GM23338 (cell line): ENCODE measurements around the gene TRIM34. TPM values are rescaled to one million over a fixed set of nuclear protein-coding genes. Genes with fewer than 3 reads are reported as not detected.

Experiments
- ATAC-seq: fragments of 200-7000 bp; cut with Tn5 transposase; 3 replicates; pipeline ENCODE4 v1.9.1; 2020
- DNase-seq: peaks from one replicate; pipeline ENCODE4 v3.0.0-alpha.2; 2015; ENCODE audit warnings: low spot score
- H2AFZ ChIP-seq: fragments of 200-600 bp; sonication (generic); 2 replicates; pipeline ENCODE4 v1.8.0; 2016; ENCODE audit warnings: antibody characterized with exemption, mild to moderate bottlenecking, moderate library complexity
- H3F3A ChIP-seq: fragments of 200-600 bp; sonication (generic); replicated peaks from 2 replicates; pipeline ENCODE4 v1.8.0; 2017; ENCODE audit warnings: antibody characterized with exemption, mixed run types, low read depth
- H3K27ac ChIP-seq: fragments of 200-600 bp; sonication (generic); 2 replicates; pipeline ENCODE4 v1.6.1; 2016; ENCODE audit warnings: low read depth
- H3K27me3 ChIP-seq: fragments of 200-600 bp; sonication (generic); 2 replicates; pipeline ENCODE4 v1.8.0; 2016; ENCODE audit warnings: mild to moderate bottlenecking, mixed run types, moderate library complexity; ENCODE audit not compliant: insufficient read depth
- H3K36me3 ChIP-seq: fragments of 200-600 bp; sonication (generic); 2 replicates; pipeline ENCODE4 v1.8.0; 2016; ENCODE audit warnings: mild to moderate bottlenecking; ENCODE audit not compliant: insufficient read depth
- H3K4me1 ChIP-seq: fragments of 200-600 bp; sonication (generic); 2 replicates; pipeline ENCODE4 v1.8.0; 2016; ENCODE audit warnings: mild to moderate bottlenecking, moderate library complexity; ENCODE audit not compliant: insufficient read depth
- H3K4me2 ChIP-seq: fragments of 200-600 bp; sonication (generic); 2 replicates; pipeline ENCODE4 v1.7.1; 2017; ENCODE audit warnings: mixed run types
- H3K4me3 ChIP-seq: fragments of 200-600 bp; sonication (generic); 2 replicates; pipeline ENCODE4 v1.6.1; 2016; ENCODE audit warnings: mixed run types
- H3K79me2 ChIP-seq: fragments of 200-600 bp; sonication (generic); replicated peaks from 2 replicates; pipeline ENCODE4 v1.8.0; 2017; ENCODE audit warnings: mild to moderate bottlenecking; ENCODE audit not compliant: insufficient read depth
- H3K9me2 ChIP-seq: fragments of 200-600 bp; sonication (generic); 2 replicates; pipeline ENCODE4 v1.8.0; 2017; ENCODE audit not compliant: insufficient read depth
- H4K20me1 ChIP-seq: fragments of 200-600 bp; sonication (generic); replicated peaks from 2 replicates; pipeline ENCODE4 v1.8.0; 2017; ENCODE audit warnings: mild to moderate bottlenecking; ENCODE audit not compliant: insufficient read depth
- H3K27ac Mint-ChIP-seq: 2 replicates; pipeline ENCODE4 v1.8.0; 2020; ENCODE audit warnings: inconsistent platforms, mild to moderate bottlenecking, moderate library complexity, mixed read lengths
- H3K27me3 Mint-ChIP-seq: 3 replicates; pipeline ENCODE4 v1.8.0; 2022; ENCODE audit warnings: low read depth, mild to moderate bottlenecking, moderate library complexity, mixed read lengths, inconsistent platforms; ENCODE audit not compliant: insufficient read depth, poor library complexity
- H3K36me3 Mint-ChIP-seq: 3 replicates; pipeline ENCODE4 v1.8.0; 2021; ENCODE audit warnings: low read depth, mild to moderate bottlenecking, inconsistent platforms, moderate library complexity, mixed read lengths
- H3K4me1 Mint-ChIP-seq: 3 replicates; pipeline ENCODE4 v1.8.0; 2020; ENCODE audit warnings: mild to moderate bottlenecking, inconsistent platforms, mixed read lengths
- H3K4me3 Mint-ChIP-seq: 3 replicates; pipeline ENCODE4 v1.8.0; 2021; ENCODE audit warnings: moderate library complexity, mild to moderate bottlenecking, inconsistent platforms, mixed read lengths
- H3K9me3 Mint-ChIP-seq: 3 replicates; pipeline ENCODE4 v1.8.0; 2020; ENCODE audit warnings: moderate library complexity, mild to moderate bottlenecking, inconsistent platforms, mixed read lengths
- CREB1 ChIP-seq: fragments of 250-450 bp; sonication (Bioruptor Pico); IDR thresholded peaks from 2 replicates; pipeline ENCODE4 v1.5.0; 2020; ENCODE audit warnings: low read depth, mild to moderate bottlenecking, moderate library complexity
- CTCF ChIP-seq, 2 experiments: fragments of 200-600 bp in 1 of 2; sonication (generic) in 1 of 2; conservative IDR thresholded peaks; 2 replicates each; pipeline versions ENCODE4 v1.5.1 to v1.6.1; 2016 to 2017; ENCODE audit warnings: antibody characterized with exemption in 2 of 2, low read depth in 2 of 2, mild to moderate bottlenecking in 2 of 2, moderate library complexity in 1 of 2
- EZH2 ChIP-seq: fragments of 200-600 bp; sonication (generic); IDR thresholded peaks from one replicate; pipeline ENCODE4 v1.8.0; 2017; ENCODE audit warnings: antibody characterized with exemption, mild to moderate bottlenecking, low read depth; ENCODE audit not compliant: unreplicated experiment
- EZH2phosphoT487 ChIP-seq: fragments of 200-600 bp; sonication (generic); IDR thresholded peaks from one replicate; pipeline ENCODE4 v1.8.1; 2018; ENCODE audit warnings: antibody characterized with exemption; ENCODE audit not compliant: unreplicated experiment
- JUNB ChIP-seq: IDR thresholded peaks from one replicate; pipeline ENCODE4 v1.6.1; 2016; ENCODE audit warnings: antibody characterized with exemption; ENCODE audit not compliant: unreplicated experiment
- NANOG ChIP-seq: IDR thresholded peaks from 2 replicates; pipeline ENCODE4 v1.6.1; 2016; ENCODE audit warnings: antibody characterized with exemption, borderline replicate concordance
- POLR2AphosphoS5 ChIP-seq: IDR thresholded peaks from 2 replicates; pipeline ENCODE4 v1.6.1; 2016; ENCODE audit warnings: antibody characterized with exemption, low read depth
- REST ChIP-seq: IDR thresholded peaks from one replicate; pipeline ENCODE4 v1.6.1; 2018; ENCODE audit warnings: antibody characterized with exemption; ENCODE audit not compliant: unreplicated experiment
- STAT1 ChIP-seq: IDR thresholded peaks from one replicate; pipeline ENCODE4 v1.6.1; 2016; ENCODE audit warnings: antibody characterized with exemption; ENCODE audit not compliant: unreplicated experiment
- ZNF114 ChIP-seq: fragments of 250-450 bp; sonication (Bioruptor Pico); IDR thresholded peaks from 2 replicates; pipeline ENCODE4 v1.5.0; 2020; ENCODE audit warnings: mild to moderate bottlenecking, moderate library complexity
- ZNF331 ChIP-seq: fragments of 250-450 bp; sonication (Bioruptor Pico); IDR thresholded peaks from 2 replicates; pipeline ENCODE4 v1.5.0; 2020; ENCODE audit warnings: low read depth, mild to moderate bottlenecking, moderate library complexity
- ZNF462 ChIP-seq: fragments of 250-450 bp; sonication (Bioruptor Pico); IDR thresholded peaks from 2 replicates; pipeline ENCODE4 v1.5.0; 2020; ENCODE audit warnings: mild to moderate bottlenecking, moderate library complexity
- polyA plus RNA-seq: library from polyadenylated mRNA; unstranded; fragments of >200 nt; fragmentation: Nextera tagmentation; extraction: Ambion mirVana; gene quantifications from 2 replicates; pipeline ENCODE4 v1.2.1, GENCODE V29; 2016
- total RNA-seq: library from RNA; depleted of rRNA; stranded (reverse); fragments of >200 nt; shearing (Covaris generic); gene quantifications from 2 replicates; pipeline ENCODE4 v1.2.3, GENCODE V29; 2014
- TF ChIP-seq, protein P1 (sequence below): IDR thresholded peaks from 2 replicates; pipeline ENCODE4 v1.6.1; 2016; ENCODE audit warnings: antibody characterized with exemption

Gene TRIM34
- total and polyA plus RNA-seq, 2 experiments from 2014 or later = 1.9 to 2.6 TPM

DNA sequence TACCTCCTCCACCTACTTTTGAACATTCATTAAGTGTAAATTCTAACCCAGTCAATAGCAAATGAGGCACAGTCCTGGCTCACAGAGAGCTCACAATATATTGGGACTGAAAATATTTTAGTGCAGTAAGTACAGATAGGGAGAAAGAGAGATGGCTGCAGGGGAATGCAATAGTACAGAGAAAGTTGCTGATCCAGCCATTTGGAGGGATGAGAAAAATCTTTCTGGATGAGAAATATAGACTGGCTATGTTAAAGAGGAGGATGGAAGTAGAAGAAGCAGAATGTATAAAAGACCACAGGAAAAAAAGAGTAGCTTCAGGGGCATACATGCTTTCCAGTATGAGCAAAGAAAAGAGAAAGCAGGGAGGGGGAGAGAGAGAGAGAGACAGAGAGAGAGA is 47.7 kb upstream of the TRIM34 start:
- no peak overlapping the region for H3K27ac ChIP-seq
- Mint-ChIP-seq H3K9me3 (no peaks in the 10 kb centered on the region), H3K4me3 (no peak overlapping the region), H3K27me3 (no peaks in the 10 kb centered on the region), H3K4me1 (no peaks in the 10 kb centered on the region), H3K36me3 (no peaks in the 10 kb centered on the region; the same call in 2 of the 3 replicates), H3K27ac (no peak overlapping the region)
- H2AFZ ChIP-seq = no peak overlapping the region
- no peak overlapping the region for H3K4me2 ChIP-seq
- no peaks in the 10 kb centered on the region for H4K20me1 ChIP-seq
- H3K4me1 ChIP-seq = no peaks in the 10 kb centered on the region
- no peak overlapping the region for H3K4me3 ChIP-seq
- H3K9me2 ChIP-seq = peaks cover 3% of the 10 kb centered on the region; the same call in 1 of the 2 replicates
- ATAC-seq (no peak), DNase-seq (no peak)
- H3K36me3 ChIP-seq = no peaks in the 10 kb centered on the region
- no peaks in the 10 kb centered on the region for H3K79me2 ChIP-seq
- TF ChIP-seq, protein P1, sequence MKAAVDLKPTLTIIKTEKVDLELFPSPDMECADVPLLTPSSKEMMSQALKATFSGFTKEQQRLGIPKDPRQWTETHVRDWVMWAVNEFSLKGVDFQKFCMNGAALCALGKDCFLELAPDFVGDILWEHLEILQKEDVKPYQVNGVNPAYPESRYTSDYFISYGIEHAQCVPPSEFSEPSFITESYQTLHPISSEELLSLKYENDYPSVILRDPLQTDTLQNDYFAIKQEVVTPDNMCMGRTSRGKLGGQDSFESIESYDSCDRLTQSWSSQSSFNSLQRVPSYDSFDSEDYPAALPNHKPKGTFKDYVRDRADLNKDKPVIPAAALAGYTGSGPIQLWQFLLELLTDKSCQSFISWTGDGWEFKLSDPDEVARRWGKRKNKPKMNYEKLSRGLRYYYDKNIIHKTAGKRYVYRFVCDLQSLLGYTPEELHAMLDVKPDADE = no peak
- TF ChIP-seq CTCF (conservative IDR thresholded peaks at IDR 0.05; ENCODE audit: low read depth in 2 of 2) (no peak), REST (no peak), POLR2AphosphoS5 (no peak), EZH2phosphoT487 (no peak), ZNF114 (CRISPR knock-in tag) (no peak), JUNB (no peak), EZH2 (no peak), CREB1 (CRISPR knock-in tag) (no peak), ZNF462 (CRISPR knock-in tag) (no peak), ZNF331 (no peak), NANOG (no peak), STAT1 (no peak)
- H3K27me3 ChIP-seq = no peaks in the 10 kb centered on the region
- no peaks in the 10 kb centered on the region for H3F3A ChIP-seq
